Measurements from ENCODE around the gene SLC15A3.

DNA sequence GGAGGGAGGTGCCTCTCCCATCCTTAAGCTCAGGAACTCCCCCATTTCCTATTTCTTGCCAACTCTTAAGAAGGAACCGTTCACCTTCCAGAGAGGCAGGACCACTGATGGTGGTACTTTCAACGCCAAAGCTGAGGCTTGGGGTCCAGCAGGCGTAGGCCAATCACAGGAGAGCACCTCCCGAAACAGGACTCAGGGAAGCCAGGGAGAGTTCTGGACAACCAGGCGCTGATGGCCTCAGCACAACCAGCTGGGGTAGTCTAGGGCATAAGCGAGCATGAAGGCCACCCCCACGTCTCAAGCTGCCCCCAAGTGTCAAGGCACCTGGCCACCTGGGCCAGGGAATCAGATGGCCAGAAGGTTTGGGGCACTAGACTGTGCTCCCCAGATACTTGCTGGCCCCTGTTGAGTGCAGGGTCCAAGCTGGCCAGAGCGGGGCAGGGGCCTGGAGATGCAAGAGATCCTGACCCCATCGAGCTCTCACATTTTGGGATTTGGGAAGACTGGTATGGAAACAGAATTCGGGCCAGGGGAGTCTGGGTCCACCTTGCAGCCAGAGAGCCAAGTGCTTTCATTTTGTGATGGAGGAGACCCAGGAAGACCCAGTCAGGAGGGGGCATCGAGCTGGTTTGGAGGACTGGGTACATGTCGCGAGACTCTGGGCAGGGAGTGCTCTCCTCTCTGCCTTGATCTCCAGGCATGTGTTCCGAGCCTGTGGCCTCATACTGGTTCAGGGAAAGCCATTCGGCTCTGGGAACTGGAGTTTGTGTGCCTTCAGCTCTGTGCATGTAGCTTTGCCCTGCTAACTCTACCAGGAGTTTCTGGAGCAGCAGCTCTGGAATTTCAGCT is 20.4 kb upstream of the SLC15A3 start:
- TF ChIP-seq ZNF416 (tag by site-specific recombination; IDR thresholded peaks at IDR 0.05) (no peak), ZNF843 (tag by site-specific recombination; IDR thresholded peaks at IDR 0.05) (no peak), TCF7L2 (IDR thresholded peaks at IDR 0.05; ENCODE audit: borderline replicate concordance, low read depth, low read length) (no peak), TRIM28 (IDR thresholded peaks at IDR 0.05; ENCODE audit: borderline replicate concordance, low read length) (no peak)

Measured in HEK293 (cell line).